Omental fat pad (tissue), 4 donors: Measurements from ENCODE around the gene IGFL2. TPM values are rescaled to one million over a fixed set of nuclear protein-coding genes. Genes with fewer than 3 reads are reported as not detected.

ENCODE experiments used
- ATAC-seq: fragments of 150-250 bp; one replicate; pipeline ENCODE4 v1.9.1; 2016; ENCODE audit warnings: mild to moderate bottlenecking, moderate library complexity; ENCODE audit not compliant: low FRiP score
- DNase-seq: peaks from one replicate; pipeline ENCODE4 v3.0.0-alpha.2; 2019; ENCODE audit warnings: low spot score
- CTCF ChIP-seq, 3 donors: fragments of 450-650 bp; IDR thresholded peaks; one replicate each; pipeline ENCODE4 v1.5.1; 2016 to 2017; ENCODE audit warnings: antibody characterized with exemption in 3 of 3, mild to moderate bottlenecking in 3 of 3, moderate library complexity in 2 of 3
- total RNA-seq, 4 donors: library from RNA; depleted of rRNA; stranded (reverse); fragments of >200 nt; gene quantifications; one replicate each; pipeline ENCODE4 v1.1.0, GENCODE V29; 2016

Gene IGFL2
- total RNA-seq, 4 donors from 2014 or later, result 0.84 to 1.5 TPM; not detected in 2

GRCh38 chr19:46126086-46126580, 21.9 kb upstream of the IGFL2 start:
- ATAC-seq (no peak), DNase-seq (no peak)
- TF ChIP-seq CTCF (IDR thresholded peaks at IDR 0.05), result no peak

- no peak for ATAC-seq
- no peak for DNase-seq
- no peak for TF ChIP-seq CTCF (IDR thresholded peaks at IDR 0.05)
Measured at GRCh38 chr19:46131485-46132143, 16.4 kb upstream of the IGFL2 start.

GRCh38 chr19:46132508-46133100, 15.4 kb upstream of the IGFL2 start:
- no peak for ATAC-seq

GRCh38 chr19:46133101-46133627, 14.9 kb upstream of the IGFL2 start:
- TF ChIP-seq CTCF (IDR thresholded peaks at IDR 0.05), result no peak
- DNase-seq (no peak), ATAC-seq (no peak)

More at GRCh38 chr19:46132508-46133100, 15.4 kb upstream of the IGFL2 start:
- DNase-seq, result no peak
- TF ChIP-seq CTCF (IDR thresholded peaks at IDR 0.05), result no peak

- TF ChIP-seq CTCF (IDR thresholded peaks at IDR 0.05), result no peak
- ATAC-seq (no peak), DNase-seq (no peak)
Measured at GRCh38 chr19:46133777-46134241, 14.2 kb upstream of the IGFL2 start.

- no peak for ATAC-seq
- DNase-seq, result no peak
- no peak for TF ChIP-seq CTCF (IDR thresholded peaks at IDR 0.05)
Measured at GRCh38 chr19:46134527-46134926, 13.5 kb upstream of the IGFL2 start.
